NCI-H146 (cell line): ENCODE data around the gene PGGT1B.
"Not testable (repeated sequence)": the region's sequence is repeated elsewhere in the genome, so short reads cannot be mapped to it uniquely, and the experiment has no call there.

ENCODE experiments used
- DNase-seq: peaks from one replicate; lab custom pipeline; 2025; lab: John Stamatoyannopoulos, UW

The PGGT1B gene

GRCh38 chr5:115257981-115258380 is 4.7 kb downstream of the PGGT1B start:
- DNase-seq: no peak

DNA sequence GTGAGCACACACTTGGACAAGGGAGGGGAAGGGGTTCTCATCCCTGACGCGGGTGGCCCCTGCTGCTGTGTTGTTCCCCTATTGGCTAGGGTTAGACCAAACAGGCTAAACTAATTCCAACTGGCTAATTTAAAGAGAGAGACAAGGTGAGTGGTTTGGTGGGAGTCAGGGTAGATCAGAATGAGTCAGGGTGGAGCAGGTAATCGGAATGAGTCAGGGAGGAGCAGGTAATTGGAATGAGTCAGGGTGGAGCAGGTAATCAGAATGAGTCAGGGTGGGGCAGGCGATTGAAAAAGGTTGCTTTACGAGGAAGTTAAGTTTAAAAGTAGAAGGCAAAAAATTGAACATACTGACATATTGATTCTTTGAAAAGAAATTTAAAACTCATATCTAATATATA is 13.3 kb downstream of the PGGT1B start:
- not testable (repeated sequence) for DNase-seq

- DNase-seq: peak; percentile 57
Measured at GRCh38 chr5:115246361-115246991, 16.2 kb downstream of the PGGT1B start.

DNA sequence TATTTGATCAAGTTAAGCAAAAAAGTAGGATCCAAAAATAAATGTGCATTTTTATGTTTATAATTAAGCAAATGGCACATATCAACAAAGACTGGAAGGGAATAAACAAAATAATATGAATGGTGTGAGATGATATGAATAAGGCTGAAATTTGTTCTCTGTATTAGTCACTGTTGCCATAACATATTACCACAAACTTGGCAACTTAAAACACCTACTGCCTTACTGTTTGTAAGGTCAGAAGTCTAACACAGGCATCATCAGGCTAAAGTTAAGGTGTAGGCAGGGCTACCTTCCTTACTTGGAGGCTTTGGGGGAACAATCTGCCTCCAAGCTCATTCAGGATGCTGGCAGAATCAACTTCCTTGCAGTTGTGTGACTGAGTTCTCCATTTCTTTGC is 19.3 kb downstream of the PGGT1B start:
- DNase-seq: no peak

- DNase-seq: no peak
Measured at GRCh38 chr5:115241881-115242642, 20.6 kb downstream of the PGGT1B start.

- DNase-seq: no peak
Measured at GRCh38 chr5:115237066-115237465, 25.6 kb downstream of the PGGT1B start.

DNA sequence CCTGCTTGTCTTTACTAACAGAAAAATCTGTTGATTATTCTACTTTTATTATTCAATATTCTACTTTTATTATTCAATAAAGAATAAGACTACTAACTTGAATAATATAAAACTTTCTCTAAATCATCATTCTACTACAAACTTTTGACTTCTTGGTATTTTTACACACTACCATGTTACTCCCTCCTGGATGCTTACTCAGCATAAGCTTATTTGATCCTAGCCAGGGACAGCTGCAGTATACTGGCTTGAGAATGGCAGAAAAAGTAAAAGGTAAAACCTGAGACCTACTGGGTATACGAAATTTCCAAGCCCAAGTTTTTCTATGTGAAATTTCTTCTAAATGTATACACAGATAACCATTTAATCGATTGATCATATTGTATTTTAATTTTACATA is 26.1 kb downstream of the PGGT1B start:
- DNase-seq: no peak

DNA sequence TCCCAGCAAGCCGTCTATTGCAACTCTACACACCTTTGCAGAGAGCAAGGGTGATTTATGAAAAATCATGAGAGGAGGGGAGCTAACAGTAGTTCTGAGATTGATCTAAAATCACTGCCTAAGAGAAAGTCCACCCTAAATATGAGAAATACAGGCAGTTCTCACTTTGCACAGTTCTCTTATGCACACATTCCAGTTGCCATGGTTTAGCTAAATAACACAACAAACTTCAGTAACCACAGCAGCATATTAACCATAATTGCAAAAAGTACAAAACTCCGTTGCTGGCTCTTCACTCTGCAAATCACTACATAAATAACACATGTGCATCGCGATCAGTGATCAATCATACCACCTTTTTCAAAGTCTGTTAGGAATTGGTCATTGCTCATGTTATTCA is 31.1 kb downstream of the PGGT1B start:
- DNase-seq: no peak

DNA sequence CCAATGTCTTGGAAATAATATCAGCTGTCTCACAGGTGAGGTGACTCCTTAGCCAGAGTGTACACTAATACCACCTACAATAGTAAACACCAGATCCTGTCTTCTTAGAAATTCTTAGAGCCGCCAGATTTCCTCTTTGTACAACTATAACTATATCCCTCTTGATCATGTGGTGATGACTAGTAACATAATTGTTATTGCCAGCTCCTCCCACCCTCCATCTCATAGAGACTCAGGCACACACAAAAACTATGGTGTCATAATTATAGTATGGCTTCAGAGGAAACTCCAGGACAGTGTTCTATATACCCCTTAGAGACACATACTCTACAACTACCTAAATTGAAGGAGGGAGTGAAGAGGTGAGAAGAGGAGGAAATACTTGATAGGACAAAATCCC is 33.1 kb downstream of the PGGT1B start:
- DNase-seq: no peak

- no peak for DNase-seq
Measured at GRCh38 chr5:115227281-115227680, 35.4 kb downstream of the PGGT1B start.

- DNase-seq: no peak
Measured at GRCh38 chr5:115214541-115214940, 48.1 kb downstream of the PGGT1B start.

DNA sequence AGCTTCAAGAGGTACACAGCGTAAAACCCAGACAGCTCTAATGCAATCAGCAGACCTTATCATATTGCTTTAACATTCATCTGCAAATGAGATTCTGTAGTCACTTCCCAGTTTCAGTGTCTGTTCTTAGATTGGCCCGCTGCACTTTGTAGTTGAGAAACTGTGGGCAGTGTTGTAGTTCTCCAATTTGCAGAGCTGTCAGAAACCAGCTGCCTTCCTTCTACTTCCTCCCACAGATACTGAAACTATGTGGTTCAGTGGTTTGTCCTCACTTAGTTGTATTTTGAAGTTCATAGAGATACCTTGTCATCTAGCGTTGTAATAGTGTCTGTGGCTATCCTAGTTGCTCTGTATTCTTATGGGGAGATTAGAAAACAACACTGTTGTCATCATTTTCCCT is 53.4 kb downstream of the PGGT1B start:
- no peak for DNase-seq

GRCh38 chr5:115202952-115203351 is 59.7 kb downstream of the PGGT1B start:
- no peak for DNase-seq

DNA sequence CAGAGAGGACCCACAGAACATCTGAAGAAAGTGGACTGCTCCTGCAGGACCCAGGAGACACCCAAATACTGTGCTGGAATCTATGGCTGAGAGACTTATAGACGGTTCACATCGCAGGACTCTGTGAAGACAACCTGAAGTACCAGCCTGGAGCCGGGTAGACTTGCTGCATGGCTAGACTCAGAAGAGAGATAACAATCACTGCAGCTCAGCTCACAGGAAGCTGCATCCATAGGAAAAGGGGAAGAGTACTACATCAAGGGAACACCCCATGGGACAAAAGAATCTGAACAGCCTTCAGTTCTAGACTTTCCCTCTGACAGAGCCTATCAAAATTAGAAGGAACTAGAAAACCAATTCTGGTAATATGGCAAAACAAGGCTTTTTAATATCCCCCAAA is 66.5 kb downstream of the PGGT1B start:
- DNase-seq: no peak

DNA sequence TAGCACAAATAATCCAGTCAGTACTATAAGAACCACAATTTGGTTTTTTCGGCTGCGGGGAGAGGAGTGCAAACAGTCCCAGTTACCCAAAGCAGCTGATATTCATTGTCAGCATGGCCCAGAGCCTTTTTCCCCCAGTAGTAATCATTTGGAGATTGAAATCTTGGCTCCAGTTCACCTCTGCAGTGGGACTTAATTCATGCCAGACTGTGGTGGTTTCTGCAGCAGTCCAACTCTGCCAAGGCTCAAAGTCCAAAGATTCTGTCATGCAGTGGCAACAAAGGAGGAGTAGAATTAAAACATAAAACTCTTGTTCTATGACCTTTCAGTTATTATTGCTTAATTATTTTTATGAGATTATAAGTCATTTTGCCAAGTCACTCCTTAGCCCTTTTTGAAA is 68.0 kb downstream of the PGGT1B start:
- no peak for DNase-seq

DNA sequence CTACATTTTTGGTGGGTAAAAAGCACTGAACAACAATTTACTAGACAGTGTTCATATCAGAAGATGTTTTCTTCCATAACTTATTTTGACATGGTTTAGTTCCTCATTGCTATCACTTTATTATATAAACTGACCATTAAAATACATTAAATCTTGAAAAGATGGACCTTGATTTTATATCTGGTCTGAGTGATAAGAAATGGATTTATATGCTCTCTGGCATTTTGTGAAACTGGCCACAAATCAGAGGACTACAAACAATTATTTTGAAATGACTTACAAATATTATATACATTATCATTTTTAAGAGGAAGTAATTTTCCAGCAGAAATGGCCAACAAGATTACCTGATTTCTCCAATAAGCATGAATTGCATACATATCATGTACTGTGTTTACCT is 69.4 kb downstream of the PGGT1B start:
- no peak for DNase-seq

DNA sequence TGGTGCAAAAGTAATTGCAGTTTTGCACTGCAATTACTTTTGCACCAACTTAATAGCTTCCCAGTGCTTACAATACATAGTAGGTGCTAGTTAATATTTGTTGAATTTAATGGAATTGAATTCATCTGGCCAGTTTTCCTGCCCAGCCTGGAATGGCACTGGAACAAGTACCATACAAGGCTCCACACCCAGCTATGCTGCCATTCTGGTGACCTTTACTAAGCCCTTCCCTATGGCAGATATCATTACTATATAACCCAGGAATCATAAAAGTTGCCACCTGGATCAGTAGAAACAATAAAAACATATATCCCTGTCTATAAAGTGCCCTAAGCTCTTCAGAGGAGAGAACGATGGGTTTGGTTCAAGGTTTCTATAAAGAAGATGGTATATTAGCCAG is 70.6 kb downstream of the PGGT1B start:
- no peak for DNase-seq

DNA sequence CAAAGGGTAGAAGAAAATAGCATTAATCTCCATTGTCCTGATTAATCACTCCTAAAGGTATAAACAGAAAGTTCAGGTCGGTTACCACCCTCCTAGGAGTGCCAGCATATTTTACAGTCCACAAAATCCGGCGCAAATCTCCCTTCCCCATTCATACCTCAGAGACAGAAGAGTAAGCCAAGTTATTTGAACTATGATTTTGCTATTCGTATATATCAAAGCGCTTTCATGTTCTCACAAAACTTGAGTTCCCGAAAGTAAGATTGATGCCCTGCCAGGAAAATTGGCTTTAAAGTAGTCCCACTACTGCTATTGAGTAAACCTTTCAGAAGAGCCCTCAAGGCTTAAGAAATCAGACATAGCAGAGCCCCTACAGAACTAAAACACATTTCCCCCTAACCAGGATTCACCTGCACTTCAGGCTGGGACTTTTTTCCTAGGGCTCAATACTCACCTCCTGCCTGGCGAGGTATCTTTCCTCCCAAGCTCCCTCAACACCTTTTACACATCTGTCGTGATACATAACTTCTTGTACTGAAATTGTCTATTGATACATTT is 71.1 kb downstream of the PGGT1B start:
- no peak for DNase-seq

- peak; percentile 49 for DNase-seq
Measured at GRCh38 chr5:115190388-115190787, 72.3 kb downstream of the PGGT1B start.

GRCh38 chr5:115189866-115190265 is 72.8 kb downstream of the PGGT1B start:
- peak; percentile 45 for DNase-seq

GRCh38 chr5:115186794-115187193 is 75.9 kb downstream of the PGGT1B start:
- no peak for DNase-seq

GRCh38 chr5:115184770-115185169 is 77.9 kb downstream of the PGGT1B start:
- DNase-seq: no peak

GRCh38 chr5:115181757-115182156 is 80.9 kb downstream of the PGGT1B start:
- no peak for DNase-seq
